Measurements from ENCODE around the gene URGCP. TPM values are rescaled to one million over a fixed set of nuclear protein-coding genes. Genes with fewer than 3 reads are reported as not detected.

URGCP gene
- polyA plus RNA-seq (ENCODE audit: insufficient read length): 39.2 TPM
- long read RNA-seq, donor 1, full-length matches to known transcripts: 14 of 14 reads
- long read RNA-seq, donor 1, partial matches to known transcripts: 0 of 14 reads
- long read RNA-seq, donor 1, other reads (novel, unspliced or antisense): 0 of 14 reads
- long read RNA-seq, donor 2, full-length matches to known transcripts: 10 of 10 reads
- long read RNA-seq, donor 2, partial matches to known transcripts: 0 of 10 reads
- long read RNA-seq, donor 2, other reads (novel, unspliced or antisense): 0 of 10 reads
- long read RNA-seq, donor 3, full-length matches to known transcripts: 1 of 1 reads
- long read RNA-seq, donor 3, partial matches to known transcripts: 0 of 1 reads
- long read RNA-seq, donor 3, other reads (novel, unspliced or antisense): 0 of 1 reads
- long read RNA-seq, donor 4, full-length matches to known transcripts: 2 of 2 reads
- long read RNA-seq, donor 4, partial matches to known transcripts: 0 of 2 reads
- long read RNA-seq, donor 4, other reads (novel, unspliced or antisense): 0 of 2 reads
- long read RNA-seq, donor 5, full-length matches to known transcripts: 10 of 10 reads
- long read RNA-seq, donor 5, partial matches to known transcripts: 0 of 10 reads
- long read RNA-seq, donor 5, other reads (novel, unspliced or antisense): 0 of 10 reads
- long read RNA-seq, donor 6, full-length matches to known transcripts: 6 of 6 reads
- long read RNA-seq, donor 6, partial matches to known transcripts: 0 of 6 reads
- long read RNA-seq, donor 6, other reads (novel, unspliced or antisense): 0 of 6 reads
- long read RNA-seq, donor 7, full-length matches to known transcripts: 15 of 15 reads
- long read RNA-seq, donor 7, partial matches to known transcripts: 0 of 15 reads
- long read RNA-seq, donor 7, other reads (novel, unspliced or antisense): 0 of 15 reads
- long read RNA-seq, donor 8, full-length matches to known transcripts: 6 of 6 reads
- long read RNA-seq, donor 8, partial matches to known transcripts: 0 of 6 reads
- long read RNA-seq, donor 8, other reads (novel, unspliced or antisense): 0 of 6 reads

GRCh38 chr7:43906331-43907010 is at the start of gene URGCP:
TSS of gene URGCP (minus strand) at chr7:43906596. CDS start at chr7:43906575, 21 bp downstream.
- peak; percentile 32 for DNase-seq

- no peak for DNase-seq
Measured at GRCh38 chr7:43956027-43956426, 49.6 kb upstream of the URGCP start.

GRCh38 chr7:43954524-43955228 is 48.3 kb upstream of the URGCP start:
- peak; percentile 13 for DNase-seq

GRCh38 chr7:43953071-43953470 is 46.7 kb upstream of the URGCP start:
- DNase-seq: no peak

GRCh38 chr7:43952028-43952427 is 45.6 kb upstream of the URGCP start:
- no peak for DNase-seq

GRCh38 chr7:43944286-43944685 is 37.9 kb upstream of the URGCP start:
- DNase-seq: no peak

- no peak for DNase-seq
Measured at GRCh38 chr7:43943417-43944187, 37.2 kb upstream of the URGCP start.

GRCh38 chr7:43942997-43943396 is 36.6 kb upstream of the URGCP start:
- DNase-seq: no peak

GRCh38 chr7:43942250-43942649 is 35.9 kb upstream of the URGCP start:
- DNase-seq: no peak

GRCh38 chr7:43938892-43939482 is 32.6 kb upstream of the URGCP start:
- DNase-seq: no peak

GRCh38 chr7:43937444-43937843 is 31.0 kb upstream of the URGCP start:
- DNase-seq: no peak

GRCh38 chr7:43933902-43934560 is 27.6 kb upstream of the URGCP start:
- no peak for DNase-seq

- DNase-seq: no peak
Measured at GRCh38 chr7:43931346-43931745, 24.9 kb upstream of the URGCP start.

GRCh38 chr7:43929529-43930457 is 23.4 kb upstream of the URGCP start:
- no peak for DNase-seq

- DNase-seq: no peak
Measured at GRCh38 chr7:43927810-43928209, 21.4 kb upstream of the URGCP start.

GRCh38 chr7:43926798-43927123 is 20.4 kb upstream of the URGCP start:
- no peak for DNase-seq

GRCh38 chr7:43925984-43926797 is 19.8 kb upstream of the URGCP start, which contains the start of gene UBE2D4:
TSS of gene UBE2D4 (plus strand) at chr7:43926436. CDS start at chr7:43926533, 97 bp downstream.
- peak; percentile 70 for DNase-seq

GRCh38 chr7:43922726-43923125 is 16.3 kb upstream of the URGCP start:
- no peak for DNase-seq

Data from left kidney (tissue), 8 donors.